SK-N-SH (cell line): ENCODE results near the gene RAVER1. TPM values are rescaled to one million over a fixed set of nuclear protein-coding genes. Genes with fewer than 3 reads are reported as not detected.

Experiments used
- CTCF ChIA-PET: fragments of 300-600, 350-600 bp; formaldehyde crosslinking; extraction: SDS; loops from one replicate; lab custom pipeline; 2021; lab: Yijun Ruan, JAX
- POLR2A ChIA-PET: fragments of 350-600 bp; sonication (Branson Sonifier 250); formaldehyde crosslinking; extraction: SDS; loops from one replicate; lab custom pipeline; 2020; ENCODE audit warnings: antibody characterized with exemption, inconsistent platforms; lab: Yijun Ruan, JAX
- DNase-seq: peaks from one replicate; pipeline ENCODE4 v3.0.0; 2012
- H2AFZ ChIP-seq: fragments of 200-600 bp; sonication (generic); 2 replicates; pipeline ENCODE4 v1.8.1; 2016; ENCODE audit warnings: antibody characterized with exemption, mild to moderate bottlenecking, low read depth
- H3F3A ChIP-seq: fragments of 200-600 bp; sonication (generic); replicated peaks from 2 replicates; pipeline ENCODE3; 2016; ENCODE audit warnings: antibody characterized with exemption, mild to moderate bottlenecking; ENCODE audit not compliant: insufficient read depth
- H3K27ac ChIP-seq, 2 experiments: fragments of 200-500 bp in 1 of 2; fragments of 200-600 bp in 1 of 2; sonication (Bioruptor generic) in 1 of 2; sonication (generic), shearing (Covaris generic) in 1 of 2; 2 replicates each; pipeline versions ENCODE4 v1.5.1 to v1.6.1; 2014 to 2016; ENCODE audit warnings: low read depth in 2 of 2, inconsistent platforms in 1 of 2, low read length in 1 of 2, mild to moderate bottlenecking in 1 of 2, mixed read lengths in 1 of 2
- H3K27me3 ChIP-seq: fragments of 200-600 bp; sonication (generic), shearing (Covaris generic); 2 replicates; pipeline ENCODE4 v1.6.1; 2016; ENCODE audit warnings: mixed run types; ENCODE audit not compliant: insufficient read depth
- H3K36me3 ChIP-seq, 2 experiments: fragments of 200-500 bp in 1 of 2; fragments of 200-600 bp in 1 of 2; sonication (Bioruptor generic) in 1 of 2; sonication (generic) in 1 of 2; replicated peaks in 1 of 2; 2 replicates each; pipeline versions ENCODE3 to v1.5.1; 2014 to 2016; ENCODE audit warnings: low read length in 1 of 2, mild to moderate bottlenecking in 1 of 2; ENCODE audit not compliant: insufficient read depth in 2 of 2, control insufficient read depth in 1 of 2
- H3K4me1 ChIP-seq, 2 experiments: fragments of 200-500 bp in 1 of 2; fragments of 200-600 bp in 1 of 2; sonication (Bioruptor generic) in 1 of 2; sonication (generic), shearing (Covaris generic) in 1 of 2; 2 replicates each; pipeline versions ENCODE4 v1.5.1 to v1.6.1; 2014 to 2016; ENCODE audit warnings: low read depth in 1 of 2, low read length in 1 of 2, mixed run types in 1 of 2; ENCODE audit not compliant: insufficient read depth in 2 of 2, control insufficient read depth in 1 of 2
- H3K4me2 ChIP-seq: fragments of 200-600 bp; sonication (generic), shearing (Covaris generic); 2 replicates; pipeline ENCODE4 v1.6.1; 2017; ENCODE audit warnings: mixed run types
- H3K4me3 ChIP-seq, 2 experiments: fragments of 200-500 bp in 1 of 2; fragments of 200-600 bp in 1 of 2; sonication (Bioruptor generic) in 1 of 2; sonication (generic), shearing (Covaris generic) in 1 of 2; 2 replicates each; pipeline versions ENCODE4 v1.5.1 to v1.8.1; 2014 to 2016; ENCODE audit warnings: low read depth in 2 of 2, inconsistent platforms in 1 of 2, low read length in 1 of 2, mild to moderate bottlenecking in 1 of 2, mixed read lengths in 1 of 2, moderate library complexity in 1 of 2
- H3K79me2 ChIP-seq: fragments of 200-600 bp; sonication (generic); 2 replicates; pipeline ENCODE4 v1.8.1; 2017; ENCODE audit warnings: mild to moderate bottlenecking; ENCODE audit not compliant: insufficient read depth
- H3K9ac ChIP-seq: fragments of 200-600 bp; sonication (generic); 2 replicates; pipeline ENCODE4 v1.6.1; 2017; ENCODE audit warnings: mixed run types
- H3K9me2 ChIP-seq: fragments of 200-600 bp; sonication (generic); 2 replicates; pipeline ENCODE4 v1.6.1; 2017; ENCODE audit warnings: mixed run types
- H3K9me3 ChIP-seq: fragments of 200-600 bp; sonication (generic); 2 replicates; pipeline ENCODE4 v1.6.1; 2017; ENCODE audit warnings: mixed run types, mild to moderate bottlenecking, moderate library complexity
- H4K20me1 ChIP-seq: fragments of 200-600 bp; sonication (generic); 2 replicates; pipeline ENCODE4 v1.6.1; 2017; ENCODE audit warnings: mild to moderate bottlenecking, mixed run types; ENCODE audit not compliant: insufficient read depth
- CHD2 ChIP-seq: fragments of 150-350 bp; IDR thresholded peaks from 2 replicates; pipeline ENCODE4 v1.6.1; 2018; ENCODE audit warnings: low read length; ENCODE audit not compliant: partially characterized antibody
- ELF1 ChIP-seq: IDR thresholded peaks from 2 replicates; pipeline ENCODE4 v1.4.0; 2012
- EP300 ChIP-seq, 2 experiments: IDR thresholded peaks; 2 replicates each; pipeline versions ENCODE4 v1.4.0 to v1.6.1; 2012; ENCODE audit warnings: borderline replicate concordance in 1 of 2, low read depth in 1 of 2, low read length in 1 of 2
- FOXM1 ChIP-seq: IDR thresholded peaks from 2 replicates; pipeline ENCODE4 v1.4.0; 2012; ENCODE audit warnings: low read depth, mild to moderate bottlenecking
- GATA2 ChIP-seq: sonication (generic); formaldehyde crosslinking; IDR thresholded peaks from 2 replicates; pipeline ENCODE4 v1.5.0; 2020; ENCODE audit warnings: mild to moderate bottlenecking, missing genetic modification reagents
- IRF3 ChIP-seq: fragments of 150-350 bp; IDR thresholded peaks from 2 replicates; pipeline ENCODE4 v1.6.1; 2016; ENCODE audit warnings: mild to moderate bottlenecking, low read depth, low read length
- MXI1 ChIP-seq: IDR thresholded peaks from 2 replicates; pipeline ENCODE4 v1.6.1; 2012; ENCODE audit warnings: mild to moderate bottlenecking, low read depth, low read length, improper control_type of control experiment
- NFIC ChIP-seq: IDR thresholded peaks from 2 replicates; pipeline ENCODE4 v1.4.0; 2012; ENCODE audit warnings: borderline replicate concordance
- NRF1 ChIP-seq: IDR thresholded peaks from 2 replicates; pipeline ENCODE4 v1.6.1; 2012; ENCODE audit warnings: low read depth, mild to moderate bottlenecking, low read length
- PBX3 ChIP-seq: IDR thresholded peaks from 2 replicates; pipeline ENCODE4; 2012
- POLR2AphosphoS5 ChIP-seq: IDR thresholded peaks from 2 replicates; pipeline ENCODE4 v1.6.1; 2012; ENCODE audit warnings: low read depth, low read length
- RAD21 ChIP-seq: IDR thresholded peaks from 2 replicates; pipeline ENCODE4 v1.6.1; 2012; ENCODE audit warnings: mild to moderate bottlenecking, low read length
- RFX5 ChIP-seq: IDR thresholded peaks from 2 replicates; pipeline ENCODE4 v1.6.1; 2012; ENCODE audit warnings: mild to moderate bottlenecking, improper control_type of control experiment, low read length
- TAF1 ChIP-seq: IDR thresholded peaks from 2 replicates; pipeline ENCODE4 v1.6.1; 2012; ENCODE audit warnings: low read depth, mild to moderate bottlenecking, low read length, moderate library complexity, borderline replicate concordance
- TCF12 ChIP-seq: IDR thresholded peaks from 2 replicates; pipeline ENCODE4 v1.4.0; 2012
- TEAD4 ChIP-seq: IDR thresholded peaks from 2 replicates; pipeline ENCODE4 v1.4.0; 2012; ENCODE audit warnings: mild to moderate bottlenecking, borderline replicate concordance; ENCODE audit not compliant: insufficient read depth
- USF1 ChIP-seq: IDR thresholded peaks from 2 replicates; pipeline ENCODE4 v1.4.0; 2012; ENCODE audit warnings: low read depth, borderline replicate concordance
- YY1 ChIP-seq: IDR thresholded peaks from 2 replicates; pipeline ENCODE4 v1.4.0; 2012; ENCODE audit warnings: low read depth, mild to moderate bottlenecking
- WGBS: methylation state at CpG from one replicate; pipeline ENCODE4 v1.1.6; 2017; ENCODE audit warnings: low lambda C conversion rate; 5-methylcytosine and 5-hydroxymethylcytosine counted together
- polyA plus RNA-seq, 3 experiments: library from polyadenylated mRNA; depleted of rRNA; stranded (reverse); fragments of >200 nt; gene quantifications; 2 replicates each; pipeline ENCODE4 v1.2.3, GENCODE V29; 2012

RAVER1 gene
- polyA plus RNA-seq, 1 of the 3 experiments (the other 2 are of a cell fraction) = 8.2 TPM

GRCh38 chr19:10353793-10354391 lies 20.6 kb upstream of the RAVER1 start:
- H3K9me3 ChIP-seq = no peaks in the 10 kb centered on the region
- no peak overlapping the region for H3K4me3 ChIP-seq
- H3F3A ChIP-seq = no peaks in the 10 kb centered on the region
- TF ChIP-seq NFIC (no peak), GATA2 (CRISPR knock-in tag) (no peak), PBX3 (no peak), NRF1 (no peak), TEAD4 (no peak), CHD2 (no peak), ELF1 (no peak), FOXM1 (no peak), IRF3 (no peak), TAF1 (no peak), RFX5 (no peak), TCF12 (no peak), USF1 (no peak), RAD21 (no peak), MXI1 (no peak), POLR2AphosphoS5 (no peak), YY1 (no peak), EP300 (IDR thresholded peaks at IDR 0.05; ENCODE audit: borderline replicate concordance in 1 of 2, low read depth in 1 of 2, low read length in 1 of 2) (no peak)
- ChIA-PET CTCF (no interaction called here), POLR2A (no interaction called here)
- WGBS = 95% methylated on average over 27 of the region's 32 CpGs
- H2AFZ ChIP-seq = no peak overlapping the region
- no peaks in the 10 kb centered on the region for H3K9me2 ChIP-seq
- no peak overlapping the region for H3K27ac ChIP-seq
- no peaks in the 10 kb centered on the region for H3K27me3 ChIP-seq
- DNase-seq = peak; percentile 77
- peaks cover 8 to 10% of the 10 kb centered on the region in 2 experiments for H3K36me3 ChIP-seq
- H3K79me2 ChIP-seq = no peaks in the 10 kb centered on the region
- no peaks in the 10 kb centered on the region for H4K20me1 ChIP-seq
- H3K9ac ChIP-seq = no peak overlapping the region
- no peak overlapping the region for H3K4me2 ChIP-seq
- no peaks in the 10 kb centered on the region for H3K4me1 ChIP-seq
